ENCODE measurements around the gene DLG2. TPM values are rescaled to one million over a fixed set of nuclear protein-coding genes. Genes with fewer than 3 reads are reported as not detected.
A peak's percentile ranks its signal among the peaks of the same experiment; 100 is the strongest.
"Not testable (repeated sequence)": the region's sequence is repeated elsewhere in the genome, so short reads cannot be mapped to it uniquely, and the experiment has no call there.

The DLG2 gene
- polyA plus RNA-seq, 4 donors, result 6.8 to 14.7 (median 13.2) TPM

GRCh38 chr11:85349539-85349938 is 277.6 kb downstream of the DLG2 start:
- not testable (repeated sequence) for DNase-seq (ENCODE audit: low read depth in 4 of 4, low spot score in 3 of 4)

GRCh38 chr11:85348945-85349344 is 278.2 kb downstream of the DLG2 start:
- no peak for DNase-seq (ENCODE audit: low read depth in 4 of 4, low spot score in 3 of 4)

GRCh38 chr11:85347291-85347690 is 279.9 kb downstream of the DLG2 start:
- DNase-seq (ENCODE audit: low read depth in 4 of 4, low spot score in 3 of 4), result no peak

GRCh38 chr11:85346484-85346883 is 280.7 kb downstream of the DLG2 start:
- DNase-seq (ENCODE audit: low read depth in 4 of 4, low spot score in 3 of 4), result no peak

- DNase-seq (ENCODE audit: low read depth in 4 of 4, low spot score in 3 of 4), result not testable (repeated sequence)
Observed at GRCh38 chr11:85340846-85341245, 286.3 kb downstream of the DLG2 start.

- no peak for DNase-seq (ENCODE audit: low read depth in 4 of 4, low spot score in 3 of 4)
Observed at GRCh38 chr11:85318573-85318972, 308.6 kb downstream of the DLG2 start.

- DNase-seq (ENCODE audit: low read depth in 4 of 4, low spot score in 3 of 4), result no peak
Observed at GRCh38 chr11:85316967-85317366, 310.2 kb downstream of the DLG2 start.

- DNase-seq (ENCODE audit: low read depth in 4 of 4, low spot score in 3 of 4), result no peak
Observed at GRCh38 chr11:85313741-85314140, 313.4 kb downstream of the DLG2 start.

- no peak for DNase-seq (ENCODE audit: low read depth in 4 of 4, low spot score in 3 of 4)
Observed at GRCh38 chr11:85310479-85310878, 316.7 kb downstream of the DLG2 start.

- no peak for DNase-seq (ENCODE audit: low read depth in 4 of 4, low spot score in 3 of 4)
Observed at GRCh38 chr11:85307366-85307765, 319.8 kb downstream of the DLG2 start.

- no peak for DNase-seq (ENCODE audit: low read depth in 4 of 4, low spot score in 3 of 4)
Observed at GRCh38 chr11:85301895-85302678, 325.1 kb downstream of the DLG2 start.

GRCh38 chr11:85299258-85299942 is 327.7 kb downstream of the DLG2 start:
- DNase-seq (ENCODE audit: low read depth in 4 of 4, low spot score in 3 of 4), result peak; percentile 16 to 36 (median 32)

GRCh38 chr11:85295694-85296271 is 331.4 kb downstream of the DLG2 start:
- DNase-seq (ENCODE audit: low read depth in 4 of 4, low spot score in 3 of 4), result no peak

GRCh38 chr11:85281550-85281949 is 345.6 kb downstream of the DLG2 start:
- no peak for DNase-seq (ENCODE audit: low read depth in 4 of 4, low spot score in 3 of 4)

GRCh38 chr11:85279267-85279666 is 347.9 kb downstream of the DLG2 start:
- DNase-seq (ENCODE audit: low read depth in 4 of 4, low spot score in 3 of 4), result no peak

GRCh38 chr11:85277693-85278092 is 349.5 kb downstream of the DLG2 start:
- no peak for DNase-seq (ENCODE audit: low read depth in 4 of 4, low spot score in 3 of 4)

- DNase-seq (ENCODE audit: low read depth in 4 of 4, low spot score in 3 of 4), result no peak
Observed at GRCh38 chr11:85276332-85276731, 350.8 kb downstream of the DLG2 start.

GRCh38 chr11:85270315-85270714 is 356.8 kb downstream of the DLG2 start:
- not testable (repeated sequence) for DNase-seq (ENCODE audit: low read depth in 4 of 4, low spot score in 3 of 4)

GRCh38 chr11:85269109-85269508 is 358.0 kb downstream of the DLG2 start:
- no peak for DNase-seq (ENCODE audit: low read depth in 4 of 4, low spot score in 3 of 4)

- no peak for DNase-seq (ENCODE audit: low read depth in 4 of 4, low spot score in 3 of 4)
Observed at GRCh38 chr11:85266646-85267045, 360.5 kb downstream of the DLG2 start.

- DNase-seq (ENCODE audit: low read depth in 4 of 4, low spot score in 3 of 4), result no peak
Observed at GRCh38 chr11:85263328-85263727, 363.8 kb downstream of the DLG2 start.

GRCh38 chr11:85257837-85258236 is 369.3 kb downstream of the DLG2 start:
- no peak for DNase-seq (ENCODE audit: low read depth in 4 of 4, low spot score in 3 of 4)
